Upper lobe of left lung (tissue), 4 donors: ENCODE results near the gene RASGRF2.

Experiments used
- CTCF ChIP-seq, 6 experiments: fragments of 450-650 bp in 4 of 6; fragments of 200-600 bp in 2 of 6; sonication (generic) in 2 of 6; IDR thresholded peaks; one replicate each; pipeline ENCODE4 v1.5.1; 2016 to 2019; ENCODE audit warnings: antibody characterized with exemption in 6 of 6
- EP300 ChIP-seq, 4 donors: sonication (generic); formaldehyde crosslinking; IDR thresholded peaks; one replicate each; pipeline ENCODE4 v1.5.1; 2017; ENCODE audit warnings: antibody characterized with exemption in 4 of 4, control low read depth in 2 of 4
- POLR2A ChIP-seq, 4 donors: fragments of 450-650 bp; IDR thresholded peaks; one replicate each; pipeline ENCODE4 v1.5.1; 2016 to 2017; ENCODE audit warnings: antibody characterized with exemption in 4 of 4, mild to moderate bottlenecking in 2 of 4
- POLR2AphosphoS5 ChIP-seq, 2 donors: sonication (generic); formaldehyde crosslinking; IDR thresholded peaks; one replicate each; pipeline ENCODE4 v1.5.1; 2017; ENCODE audit warnings: antibody characterized with exemption in 2 of 2

- TF ChIP-seq POLR2AphosphoS5 (IDR thresholded peaks at IDR 0.05) (no peak), POLR2A (IDR thresholded peaks at IDR 0.05) (no peak), CTCF (IDR thresholded peaks at IDR 0.05) (no peak), EP300 (IDR thresholded peaks at IDR 0.05) (no peak)
These were observed 249.2 kb downstream of the RASGRF2 start for GRCh38 chr5:81209386-81209785.
